ENCODE results near the gene ZBTB5. TPM values are rescaled to one million over a fixed set of nuclear protein-coding genes. Genes with fewer than 3 reads are reported as not detected.
"Not testable (repeated sequence)": the region's sequence is repeated elsewhere in the genome, so short reads cannot be mapped to it uniquely, and the experiment has no call there.

ZBTB5 gene
- polyA plus RNA-seq, 3 donors = 31.8 to 33.5 (median 32.0) TPM

DNA sequence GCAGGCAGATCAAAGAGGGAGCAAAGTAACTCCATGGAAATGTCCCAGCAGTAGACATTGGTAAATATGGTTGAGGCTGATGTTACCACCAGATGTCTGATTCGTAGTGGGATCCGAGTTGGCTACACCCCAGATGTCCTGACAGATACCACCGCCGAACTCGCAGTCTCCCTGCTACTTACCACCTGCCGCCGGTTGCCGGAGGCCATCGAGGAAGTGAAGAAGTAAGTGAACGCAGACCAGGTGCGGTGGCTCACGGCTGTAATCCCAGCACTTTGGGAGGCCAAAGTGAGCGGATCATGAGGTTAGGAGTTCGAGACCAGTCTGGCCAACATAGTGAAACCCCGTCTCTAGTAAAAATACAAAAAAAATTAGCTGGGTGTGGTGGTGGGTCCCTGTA is 38.8 kb downstream of the ZBTB5 start:
- not testable (repeated sequence) for DNase-seq

DNA sequence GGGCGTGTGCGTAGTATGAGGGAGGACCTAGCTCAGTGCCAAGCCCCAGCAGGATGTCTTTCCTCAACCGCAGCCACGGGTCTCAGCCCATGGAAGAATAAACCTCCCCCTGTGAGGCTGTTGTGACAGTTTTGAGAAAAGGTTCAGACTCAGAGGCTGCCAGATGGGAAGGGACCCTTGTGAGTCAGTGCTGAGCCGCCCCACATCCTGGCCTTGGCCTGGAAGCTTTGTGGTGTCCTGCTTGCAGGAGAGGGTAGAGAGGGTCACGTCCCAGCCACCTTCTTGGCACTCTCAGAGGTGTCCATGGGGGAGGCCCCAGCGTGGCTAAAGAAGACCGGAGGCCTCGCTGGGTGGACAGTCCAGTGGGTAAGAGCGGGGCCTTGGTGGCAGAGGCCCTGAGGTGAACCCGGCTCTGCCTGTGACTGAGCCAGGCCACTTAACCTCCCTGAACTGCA is 39.9 kb downstream of the ZBTB5 start:
- DNase-seq = no peak

DNA sequence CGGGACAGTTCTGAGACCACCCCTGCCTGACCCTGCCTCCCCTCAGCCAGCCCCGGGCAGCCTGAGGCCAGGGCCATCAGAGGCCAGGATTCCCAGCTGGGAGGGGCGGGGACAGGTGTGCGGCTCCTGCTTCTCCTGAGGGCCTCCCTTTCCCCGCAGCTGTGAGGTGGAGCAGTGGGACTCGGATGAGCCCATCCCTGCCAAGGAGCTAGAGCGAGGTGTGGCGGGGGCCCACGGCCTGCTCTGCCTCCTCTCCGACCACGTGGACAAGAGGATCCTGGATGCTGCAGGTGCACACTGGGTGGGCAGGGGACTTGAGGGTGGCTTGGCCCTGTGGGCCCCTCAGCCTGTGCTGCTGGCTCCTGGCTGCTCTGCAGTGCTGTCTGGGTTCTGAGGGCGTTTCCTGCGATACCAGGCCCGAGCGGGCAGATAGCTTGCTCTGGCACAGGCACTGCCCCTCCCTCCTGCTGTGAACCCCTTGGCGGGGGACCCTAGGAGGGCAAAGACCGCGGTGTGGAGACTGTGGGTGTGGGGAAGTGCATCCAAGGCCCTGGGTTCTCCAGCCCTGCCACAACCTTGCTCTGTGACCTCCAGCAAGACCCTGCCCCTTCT is 40.5 kb downstream of the ZBTB5 start:
- DNase-seq = no peak

DNA sequence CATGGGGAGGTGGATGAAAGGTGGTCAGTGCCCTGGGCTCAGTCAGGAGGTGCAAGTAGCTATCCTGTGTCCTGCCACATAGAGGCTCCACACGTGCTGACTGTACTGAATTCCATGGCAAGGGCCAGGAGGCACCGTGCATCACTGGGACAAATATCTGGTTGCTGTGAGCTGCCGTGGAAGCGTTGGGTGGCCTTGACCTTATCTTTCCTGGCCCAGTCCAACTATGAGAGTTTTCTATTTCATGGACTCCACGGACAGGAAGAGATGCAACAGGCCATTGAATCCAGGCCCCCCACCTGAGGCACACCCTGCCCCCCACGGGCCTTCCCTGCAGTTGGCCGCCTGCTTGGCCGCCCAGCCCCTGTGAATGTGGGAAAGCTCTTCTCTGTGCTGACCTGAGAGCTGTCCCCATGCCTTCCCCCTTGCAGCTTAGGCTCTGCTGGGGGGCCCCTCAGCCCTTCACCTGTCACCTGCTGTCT is 41.0 kb downstream of the ZBTB5 start:
- DNase-seq = no peak

DNA sequence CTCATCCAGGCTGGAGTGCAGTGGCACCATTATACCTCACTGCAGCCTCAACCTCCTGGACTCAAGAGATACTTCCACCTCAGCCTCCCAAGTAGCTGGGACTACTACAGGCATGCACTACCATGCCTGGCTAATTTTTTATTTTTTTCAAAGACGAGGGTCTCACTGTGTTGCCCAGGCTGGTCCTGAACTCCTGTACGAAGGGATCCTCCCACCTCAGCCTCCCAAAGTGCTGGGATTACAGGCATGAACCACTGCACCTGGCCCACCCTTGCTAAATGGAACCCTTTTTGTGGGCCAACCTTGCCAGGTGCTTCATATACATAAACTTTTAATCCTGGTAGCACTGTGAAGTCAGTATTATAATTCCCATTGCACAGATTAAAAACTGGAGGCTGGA is 41.7 kb downstream of the ZBTB5 start:
- DNase-seq = no peak

DNA sequence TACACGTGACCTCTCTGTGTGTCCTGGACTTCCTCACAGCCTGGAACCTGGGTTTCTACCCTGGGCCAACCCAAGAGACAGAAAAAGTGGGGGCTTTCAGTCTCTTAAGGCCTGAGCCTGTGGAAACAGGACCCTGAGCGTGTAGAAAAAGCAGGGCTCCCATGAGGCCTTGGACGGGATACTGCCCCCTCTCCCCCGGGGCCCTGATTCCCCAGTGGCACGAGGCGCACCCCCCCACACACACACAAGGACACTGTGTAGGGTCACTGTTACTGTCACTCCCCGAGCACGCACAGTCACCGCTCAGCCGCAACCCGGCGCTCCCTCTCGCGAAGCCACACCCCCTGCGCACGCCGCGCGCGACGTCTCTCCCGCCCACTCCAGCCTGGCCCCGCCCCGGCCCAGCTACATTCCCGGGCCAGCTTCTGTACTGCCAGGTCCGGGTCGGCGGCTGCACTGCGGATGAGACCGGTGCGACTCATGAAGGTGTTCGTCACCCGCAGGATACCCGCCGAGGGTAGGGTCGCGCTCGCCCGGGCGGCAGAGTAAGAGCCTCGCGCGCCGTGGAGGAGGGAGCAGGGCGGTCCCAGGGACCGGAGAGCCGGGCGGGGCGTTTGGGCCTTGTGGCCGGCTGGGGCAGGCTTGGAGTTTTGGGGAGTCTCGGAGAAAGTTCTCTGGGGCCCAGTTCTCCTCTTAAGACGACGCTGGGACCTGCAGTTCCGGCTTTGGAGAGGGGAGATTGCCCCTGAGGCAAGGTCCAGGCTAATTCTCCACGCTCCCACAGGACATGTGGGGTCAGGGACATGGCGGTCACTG is 42.8 kb downstream of the ZBTB5 start, which contains the start of gene GRHPR:
Gene GRHPR, plus strand, starts transcription at position 408 of the 816 bp plus-strand sequence. Its CDS starts 55 bp downstream, at position 463.
- DNase-seq = peak; percentile 75

DNA sequence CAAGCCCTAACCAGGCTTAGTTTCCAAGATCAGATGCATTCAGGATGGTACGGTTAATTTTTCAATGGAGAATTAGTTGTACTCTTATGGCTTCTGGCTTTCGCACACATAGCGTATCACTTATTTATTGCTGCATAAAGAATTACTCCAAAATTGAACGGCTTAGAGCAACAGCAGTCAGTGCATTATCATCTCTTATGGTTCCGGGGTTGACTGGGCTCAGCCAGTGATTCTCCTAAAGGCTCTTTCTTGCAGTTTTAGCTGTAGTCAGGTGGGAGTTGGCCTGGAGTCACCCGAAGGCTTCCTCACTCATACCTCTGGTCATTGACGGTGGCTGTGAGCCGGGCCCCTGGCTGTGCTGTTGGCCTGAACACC is 43.3 kb downstream of the ZBTB5 start:
- no peak for DNase-seq

DNA sequence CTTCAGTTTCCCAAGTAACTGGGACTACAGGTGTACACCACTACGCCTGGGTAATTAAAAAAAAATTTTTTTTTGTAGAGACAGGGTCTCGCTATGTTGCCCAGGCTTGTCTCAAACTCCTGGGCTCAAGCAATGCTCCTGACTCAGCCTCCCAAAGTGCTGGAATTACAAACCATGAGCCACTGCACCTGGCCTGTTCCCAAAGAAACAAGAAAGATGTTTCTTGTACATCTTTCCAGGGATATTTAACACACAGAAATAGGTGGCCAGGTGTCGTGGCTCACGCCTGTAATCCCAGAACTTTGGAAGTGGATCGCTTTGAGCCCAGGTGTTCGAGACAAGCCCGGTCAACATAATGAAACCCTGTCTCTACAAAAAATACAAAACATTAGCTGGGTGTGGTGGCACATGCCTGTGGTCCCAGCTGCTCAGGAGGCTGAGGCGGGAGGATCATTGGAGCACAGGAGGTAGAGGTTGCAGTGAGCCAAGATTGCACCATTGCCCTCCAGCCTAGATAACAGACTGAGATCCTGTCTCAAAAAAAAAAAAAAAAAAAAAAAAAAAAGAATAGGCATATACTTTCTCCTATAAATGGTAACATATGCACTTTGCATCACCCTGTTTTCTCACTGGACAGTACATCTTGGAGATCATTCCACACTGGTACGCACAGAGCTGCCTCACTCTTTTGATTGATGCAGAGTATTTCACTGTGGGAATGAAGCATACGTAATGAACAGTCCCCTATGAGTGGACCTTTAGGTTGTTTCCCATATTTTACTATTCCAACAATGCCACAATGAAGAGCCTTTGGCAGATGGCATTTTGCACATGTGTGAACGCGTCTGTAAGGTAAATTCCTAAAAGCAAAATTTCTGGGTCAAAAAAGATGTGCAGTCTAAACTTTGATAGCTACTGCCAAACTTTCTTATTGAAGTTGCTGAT is 44.7 kb downstream of the ZBTB5 start:
- DNase-seq = no peak

DNA sequence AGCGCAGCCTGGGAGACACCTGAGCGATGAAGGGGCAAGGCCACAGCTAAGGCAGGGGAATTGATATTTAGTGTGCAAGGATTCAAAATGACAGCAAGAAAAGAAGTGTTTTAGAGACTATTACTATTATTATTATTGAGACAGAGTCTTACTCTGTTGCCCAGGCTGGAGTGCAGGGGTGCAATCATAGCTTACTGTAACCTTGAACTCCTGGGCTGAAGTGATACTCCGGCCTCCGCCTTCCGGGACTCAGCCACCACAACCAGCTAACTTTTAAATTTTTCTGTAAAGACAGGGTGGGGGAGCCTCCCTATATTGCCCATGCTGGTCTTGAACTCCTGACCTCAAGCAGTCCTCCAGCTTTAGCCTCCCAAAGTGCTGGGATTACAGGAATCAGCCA is 46.0 kb downstream of the ZBTB5 start:
- DNase-seq = no peak

DNA sequence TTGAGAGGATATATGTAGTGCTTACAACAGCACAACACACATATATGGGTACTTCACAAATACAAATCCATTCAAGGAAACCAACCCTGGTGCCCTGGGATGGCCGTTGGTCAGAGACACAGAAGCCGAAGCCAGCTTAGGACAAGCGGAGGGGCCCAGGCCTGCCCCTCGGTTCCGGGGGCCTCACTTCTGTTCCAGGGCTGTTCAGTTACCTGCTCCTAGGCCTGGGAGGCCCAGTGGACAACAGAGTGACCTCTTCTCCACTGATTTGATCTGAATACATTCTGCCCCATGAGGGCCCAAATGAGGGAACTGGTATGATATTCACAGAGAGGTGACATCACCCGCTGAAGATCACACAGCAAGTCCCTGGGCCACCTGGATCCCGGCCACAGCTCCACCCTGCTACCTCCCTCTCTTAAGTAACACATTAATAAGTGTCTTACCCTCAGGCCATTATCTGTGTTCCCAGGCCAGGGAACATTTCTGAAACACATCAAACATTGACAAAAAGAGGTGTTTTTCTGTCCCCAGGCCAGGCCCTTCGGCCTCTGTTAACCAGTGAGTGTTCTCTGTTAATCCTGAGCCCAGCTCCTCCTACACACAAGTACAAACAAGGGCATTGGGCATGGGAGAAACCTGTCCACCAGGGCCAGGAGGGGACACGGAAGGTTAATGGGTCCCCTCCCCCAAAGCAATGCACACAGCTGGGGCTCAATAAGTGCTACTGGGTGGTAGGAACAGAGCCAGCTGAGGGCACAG is 47.2 kb downstream of the ZBTB5 start:
- DNase-seq = no peak

DNA sequence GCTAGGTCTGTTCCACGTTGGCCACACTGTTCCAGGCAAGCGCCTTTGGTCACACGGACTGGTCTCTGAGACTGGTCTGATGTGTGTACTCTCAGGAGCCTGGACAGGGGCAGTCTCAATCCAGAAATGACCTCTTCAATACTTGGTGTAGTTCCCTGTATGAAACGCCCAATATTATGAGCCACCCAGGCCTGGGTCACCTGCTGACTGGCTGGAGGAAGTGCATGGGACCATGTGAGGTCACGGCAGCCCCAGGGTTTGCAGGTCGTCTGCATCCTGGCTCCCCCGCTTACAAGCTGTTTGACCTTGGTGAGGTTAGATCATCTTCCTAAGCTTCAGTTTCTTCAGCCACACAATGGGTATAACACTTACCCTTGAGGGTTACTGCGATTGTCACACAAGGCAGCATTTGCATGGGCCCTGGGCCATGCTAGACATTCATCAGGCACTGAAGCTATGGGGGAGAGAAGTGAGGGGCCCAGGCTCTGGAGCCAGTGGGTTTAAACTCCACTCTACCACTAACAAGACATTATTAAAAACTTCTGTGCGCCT is 47.9 kb downstream of the ZBTB5 start:
- no peak for DNase-seq

DNA sequence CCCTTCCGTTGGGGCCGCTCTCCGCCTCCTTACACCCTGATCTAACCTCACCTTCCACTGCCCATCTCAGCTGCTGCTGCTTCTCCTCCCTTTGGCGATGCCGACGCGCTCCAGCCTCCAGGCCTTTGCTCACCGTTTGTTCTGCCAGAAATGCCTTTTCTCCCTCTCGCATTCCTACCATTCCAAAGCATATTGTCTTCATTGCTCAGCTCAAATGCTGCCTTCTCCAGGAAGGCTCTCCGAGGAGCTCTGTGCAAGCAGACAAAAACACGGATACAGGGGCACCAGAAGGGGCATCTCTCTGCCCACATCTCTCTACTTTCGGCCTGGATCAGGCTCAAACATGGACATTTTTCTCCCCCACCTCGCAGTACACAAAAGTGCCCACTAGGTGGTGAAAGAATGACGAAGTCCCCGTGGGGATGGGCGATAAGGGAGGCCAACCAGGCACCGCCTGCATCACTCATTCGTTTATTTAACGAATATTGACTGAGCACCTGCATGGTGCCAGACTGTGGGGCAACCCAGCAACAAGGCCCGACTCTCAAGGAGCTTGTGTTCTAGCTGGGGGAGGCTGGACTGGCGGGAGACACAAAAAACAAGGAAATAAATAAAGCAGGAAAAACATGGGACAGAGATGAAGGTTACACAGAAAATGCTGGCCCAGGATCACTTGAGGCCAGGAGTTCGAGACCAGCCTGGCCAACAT is 50.1 kb downstream of the ZBTB5 start:
- peak; percentile 79 for DNase-seq

DNA sequence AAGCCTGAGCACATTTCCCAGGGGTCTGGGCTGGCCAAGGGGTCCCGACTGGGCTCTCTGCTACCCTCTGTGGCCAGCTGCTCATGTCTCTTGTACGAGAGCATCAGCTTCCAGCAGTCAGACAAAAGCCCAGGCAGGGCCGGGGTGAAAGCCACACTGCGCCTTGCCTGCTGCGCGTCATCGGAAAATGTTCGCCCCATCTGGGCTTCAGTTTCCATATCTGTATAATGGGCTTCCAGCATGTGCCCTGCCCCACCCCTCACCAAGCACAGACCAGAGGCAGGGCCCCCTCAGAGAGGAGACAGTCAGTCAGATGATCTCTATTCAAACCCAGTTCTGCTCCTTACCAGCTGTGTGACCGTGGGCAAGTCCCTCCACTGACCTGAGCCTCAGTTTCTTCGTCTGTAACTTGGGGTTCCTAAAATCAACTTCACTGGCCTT is 50.7 kb downstream of the ZBTB5 start:
- DNase-seq = no peak

DNA sequence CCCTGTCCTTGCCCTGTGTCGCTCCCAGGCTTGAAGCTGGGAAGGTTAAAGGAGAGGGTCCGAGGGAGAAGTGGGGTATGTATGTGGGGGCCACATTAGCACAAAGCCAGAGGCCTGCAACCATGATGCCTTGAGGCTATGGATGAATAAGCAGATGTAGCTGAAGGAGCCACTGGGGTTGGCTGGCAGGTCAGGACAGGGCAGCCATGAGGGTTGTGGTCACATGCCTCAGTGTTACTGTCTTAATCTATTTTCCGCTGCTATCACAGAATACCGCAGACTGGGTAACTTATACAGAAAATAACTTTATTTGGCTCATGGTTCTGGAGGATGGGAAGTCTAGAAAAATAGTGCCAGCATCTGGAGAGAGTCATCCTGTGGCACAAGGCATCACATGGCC is 51.9 kb downstream of the ZBTB5 start:
- DNase-seq = no peak

DNA sequence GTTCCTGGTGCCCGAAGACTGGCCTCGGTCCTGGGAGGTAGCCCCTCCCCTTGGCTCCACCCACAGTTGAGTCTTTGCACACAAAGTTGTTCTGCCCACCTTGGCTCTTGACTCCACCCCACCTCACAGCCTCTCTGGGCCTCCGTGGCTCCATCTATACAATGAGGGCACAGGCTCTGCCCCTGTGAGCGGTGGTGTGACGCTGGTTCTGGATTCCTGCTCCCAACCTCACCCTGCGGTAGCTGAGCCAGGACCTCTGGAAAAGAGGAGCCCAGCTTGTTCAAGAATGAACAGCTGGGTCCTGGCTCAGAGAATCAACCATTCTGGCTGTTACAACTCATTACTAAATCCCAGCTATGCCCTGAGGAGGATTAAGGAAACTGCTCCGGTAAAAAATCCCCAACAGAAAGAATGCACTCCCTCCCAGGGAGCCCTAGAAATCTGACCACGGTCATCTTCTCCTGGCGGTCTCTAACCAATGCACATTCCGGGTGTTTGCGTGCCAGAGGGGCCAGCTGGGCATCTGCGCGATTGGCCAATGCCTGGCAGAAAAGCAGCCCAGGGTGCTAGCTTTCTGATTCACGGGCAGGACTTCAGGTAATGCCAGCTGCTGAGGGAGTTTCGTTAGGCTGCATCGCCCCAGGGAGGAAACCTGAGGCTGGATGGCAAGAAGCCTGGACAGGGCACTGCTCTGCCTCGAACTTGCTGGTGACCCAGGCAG is 52.7 kb downstream of the ZBTB5 start:
- no peak for DNase-seq

DNA sequence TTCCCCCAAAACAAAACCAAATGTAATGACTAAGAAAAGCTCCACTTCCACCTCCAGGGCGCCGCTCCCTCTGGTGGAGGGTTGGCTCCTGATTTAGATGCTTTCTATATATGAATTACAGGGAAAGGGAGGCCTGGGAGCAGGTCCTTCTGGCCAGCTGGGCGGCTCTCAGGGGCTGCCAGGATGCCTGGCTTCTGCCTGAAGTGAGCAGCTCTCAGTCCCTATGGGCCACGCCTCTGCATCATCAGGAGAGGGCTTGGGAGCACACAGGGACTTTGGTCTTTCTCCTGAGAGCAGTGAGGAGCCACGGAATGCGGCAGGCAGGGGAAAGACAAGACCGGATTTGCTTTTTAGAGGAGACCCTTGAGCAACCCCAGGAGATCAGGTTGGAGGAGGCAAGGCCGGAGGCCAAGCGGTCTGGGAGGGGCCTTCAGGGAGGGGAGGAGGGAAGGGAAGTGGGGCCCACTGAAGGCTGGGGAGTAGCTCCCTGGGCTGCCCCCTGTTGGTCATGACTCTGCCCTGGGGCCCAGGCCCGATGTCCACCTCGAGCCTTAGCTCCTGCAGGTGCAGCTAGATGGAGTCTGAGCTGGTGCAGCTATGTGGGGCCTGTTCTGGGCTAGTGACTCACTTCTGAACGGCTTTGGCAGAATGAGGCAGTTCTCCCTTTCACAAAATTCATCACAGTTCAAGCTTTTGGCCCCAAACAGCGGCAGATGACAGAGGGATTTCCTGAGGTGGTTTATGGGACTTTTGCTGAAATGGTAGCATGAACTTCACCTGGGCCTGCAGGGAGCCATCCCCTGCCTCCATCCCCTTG is 54.1 kb downstream of the ZBTB5 start:
- no peak for DNase-seq

DNA sequence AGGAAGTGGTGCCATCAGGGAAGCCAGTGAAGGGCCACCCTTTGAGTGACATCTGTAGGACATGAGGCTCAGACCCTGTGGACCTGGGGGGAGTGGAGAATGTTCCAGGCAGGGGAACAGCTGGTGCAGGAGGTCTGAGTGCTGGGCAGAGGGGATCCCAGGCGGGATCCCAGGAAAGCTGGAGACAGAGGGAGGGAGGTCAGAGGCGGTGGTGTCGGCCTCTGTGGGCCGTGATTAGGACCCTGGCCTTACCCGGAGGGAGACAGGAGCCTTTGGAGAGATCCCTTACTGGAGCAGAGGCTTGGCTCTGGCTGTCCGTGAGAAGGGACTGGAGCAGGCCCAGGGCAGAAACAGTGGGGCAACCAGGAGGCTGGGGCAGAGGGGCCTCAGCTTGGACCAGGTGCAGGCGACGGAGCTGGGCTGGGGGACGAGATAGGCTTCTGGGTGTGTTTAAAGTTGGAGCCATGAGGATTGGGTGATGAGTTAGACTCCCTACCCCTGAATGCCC is 54.8 kb downstream of the ZBTB5 start:
- no peak for DNase-seq

DNA sequence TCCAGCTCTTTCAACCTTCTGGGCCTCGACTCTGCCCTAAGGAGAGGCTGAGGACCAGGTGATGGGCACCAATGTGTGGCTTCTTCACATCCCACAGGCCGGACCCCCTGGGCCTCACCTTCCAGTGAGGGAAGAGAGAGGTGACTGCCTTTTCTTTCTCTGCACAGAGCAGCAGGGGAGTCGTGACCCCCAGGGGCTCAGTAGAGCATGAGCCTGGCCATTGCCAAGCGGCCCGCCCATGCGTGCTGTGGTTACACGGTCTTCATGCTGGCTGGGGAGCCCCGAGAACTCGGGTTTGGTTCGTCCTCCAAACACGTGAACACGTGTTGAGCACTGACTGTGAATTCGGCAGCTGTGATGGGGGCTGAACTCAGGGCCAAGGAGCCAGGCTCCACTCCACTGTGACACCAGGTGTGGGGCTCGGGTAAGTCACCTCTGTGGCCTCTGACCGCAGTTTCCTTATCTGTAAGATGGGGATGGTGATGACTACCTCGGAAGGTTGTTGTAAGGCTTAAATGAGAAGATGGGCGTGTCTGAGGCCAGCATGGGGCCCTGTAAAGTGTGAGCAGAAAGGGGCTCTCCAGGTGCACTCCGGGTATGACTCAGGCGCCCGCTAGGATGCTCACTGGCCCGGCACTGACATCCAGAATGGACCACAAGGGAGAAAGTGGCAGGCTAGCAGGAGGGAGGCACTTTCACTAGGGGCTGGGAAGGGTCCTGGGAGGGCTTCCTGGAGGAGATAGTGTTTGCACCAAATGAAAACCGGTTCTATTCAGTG is 56.1 kb downstream of the ZBTB5 start:
- DNase-seq = no peak

All from renal pelvis (tissue), 4 donors.